A549 (cell line): ENCODE results near the gene SYMPK.

Experiments used
- CEBPB ChIP-seq, 2 experiments: fragments of >200 bp in 1 of 2; sonication (Bioruptor Twin) in 1 of 2; formaldehyde crosslinking in 1 of 2; IDR thresholded peaks; 2 replicates each; pipeline ENCODE4 v1.6.1; 2012 to 2016
- EHMT2 ChIP-seq: fragments of 200-600 bp; sonication (generic); IDR thresholded peaks from 2 replicates; pipeline ENCODE4 v1.6.1; 2016; ENCODE audit warnings: antibody characterized with exemption, low read depth, mild to moderate bottlenecking, moderate library complexity
- JUNB ChIP-seq: fragments of >200 bp; sonication (Bioruptor Twin); formaldehyde crosslinking; IDR thresholded peaks from 2 replicates; pipeline ENCODE4 v1.6.1; 2016
- NFE2L2 ChIP-seq: fragments of 150-350 bp; conservative IDR thresholded peaks from 2 replicates; pipeline ENCODE4 v1.6.1; 2014; ENCODE audit warnings: low read length
- NR3C1 ChIP-seq: fragments of >200 bp; sonication (Bioruptor Twin); formaldehyde crosslinking; IDR thresholded peaks from 3 replicates; pipeline ENCODE4 v1.6.1; 2017
- POLR2A ChIP-seq: IDR thresholded peaks from 2 replicates; pipeline ENCODE4 v1.6.1; 2012; ENCODE audit warnings: mild to moderate bottlenecking, low read length
- RFX5 ChIP-seq: fragments of 450-650 bp; IDR thresholded peaks from 2 replicates; pipeline ENCODE4 v1.7.1; 2014; ENCODE audit warnings: antibody characterized with exemption, mild to moderate bottlenecking, moderate library complexity
- TF ChIP-seq, protein P1 (sequence below): fragments of >200 bp; sonication (Bioruptor Twin); formaldehyde crosslinking; IDR thresholded peaks from 3 replicates; pipeline ENCODE4 v1.5.1; 2016
- TF ChIP-seq, protein P2 (sequence below): IDR thresholded peaks from 2 replicates; pipeline ENCODE4 v1.6.1; 2012
- TF ChIP-seq, protein P3 (sequence below): IDR thresholded peaks from 2 replicates; pipeline ENCODE4 v1.6.1; 2012

DNA sequence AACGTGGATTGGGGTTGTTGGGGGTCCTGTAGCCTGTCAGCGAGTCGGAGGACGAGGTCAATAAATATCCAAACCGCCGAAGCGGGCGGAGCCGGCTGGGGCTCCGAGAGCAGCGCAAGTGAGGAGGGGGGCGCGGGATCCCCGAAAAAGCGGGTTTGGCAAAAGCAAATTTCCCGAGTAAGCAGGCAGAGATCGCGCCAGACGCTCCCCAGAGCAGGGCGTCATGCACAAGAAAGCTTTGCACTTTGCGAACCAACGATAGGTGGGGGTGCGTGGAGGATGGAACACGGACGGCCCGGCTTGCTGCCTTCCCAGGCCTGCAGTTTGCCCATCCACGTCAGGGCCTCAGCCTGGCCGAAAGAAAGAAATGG lies 93.1 kb downstream of the SYMPK start:
- TF ChIP-seq, protein P1, sequence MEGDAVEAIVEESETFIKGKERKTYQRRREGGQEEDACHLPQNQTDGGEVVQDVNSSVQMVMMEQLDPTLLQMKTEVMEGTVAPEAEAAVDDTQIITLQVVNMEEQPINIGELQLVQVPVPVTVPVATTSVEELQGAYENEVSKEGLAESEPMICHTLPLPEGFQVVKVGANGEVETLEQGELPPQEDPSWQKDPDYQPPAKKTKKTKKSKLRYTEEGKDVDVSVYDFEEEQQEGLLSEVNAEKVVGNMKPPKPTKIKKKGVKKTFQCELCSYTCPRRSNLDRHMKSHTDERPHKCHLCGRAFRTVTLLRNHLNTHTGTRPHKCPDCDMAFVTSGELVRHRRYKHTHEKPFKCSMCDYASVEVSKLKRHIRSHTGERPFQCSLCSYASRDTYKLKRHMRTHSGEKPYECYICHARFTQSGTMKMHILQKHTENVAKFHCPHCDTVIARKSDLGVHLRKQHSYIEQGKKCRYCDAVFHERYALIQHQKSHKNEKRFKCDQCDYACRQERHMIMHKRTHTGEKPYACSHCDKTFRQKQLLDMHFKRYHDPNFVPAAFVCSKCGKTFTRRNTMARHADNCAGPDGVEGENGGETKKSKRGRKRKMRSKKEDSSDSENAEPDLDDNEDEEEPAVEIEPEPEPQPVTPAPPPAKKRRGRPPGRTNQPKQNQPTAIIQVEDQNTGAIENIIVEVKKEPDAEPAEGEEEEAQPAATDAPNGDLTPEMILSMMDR, result no peak
- TF ChIP-seq EHMT2 (no peak), CEBPB (IDR thresholded peaks at IDR 0.05) (no peak), JUNB (no peak), POLR2A (peak; percentile 14), NFE2L2 (no peak), RFX5 (no peak), NR3C1 (no peak)
- TF ChIP-seq, protein P2, sequence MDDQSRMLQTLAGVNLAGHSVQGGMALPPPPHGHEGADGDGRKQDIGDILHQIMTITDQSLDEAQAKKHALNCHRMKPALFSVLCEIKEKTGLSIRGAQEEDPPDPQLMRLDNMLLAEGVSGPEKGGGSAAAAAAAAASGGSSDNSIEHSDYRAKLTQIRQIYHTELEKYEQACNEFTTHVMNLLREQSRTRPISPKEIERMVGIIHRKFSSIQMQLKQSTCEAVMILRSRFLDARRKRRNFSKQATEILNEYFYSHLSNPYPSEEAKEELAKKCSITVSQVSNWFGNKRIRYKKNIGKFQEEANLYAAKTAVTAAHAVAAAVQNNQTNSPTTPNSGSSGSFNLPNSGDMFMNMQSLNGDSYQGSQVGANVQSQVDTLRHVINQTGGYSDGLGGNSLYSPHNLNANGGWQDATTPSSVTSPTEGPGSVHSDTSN, result peak; percentile 14; the same call in 1 of the 2 replicates
- TF ChIP-seq, protein P3, sequence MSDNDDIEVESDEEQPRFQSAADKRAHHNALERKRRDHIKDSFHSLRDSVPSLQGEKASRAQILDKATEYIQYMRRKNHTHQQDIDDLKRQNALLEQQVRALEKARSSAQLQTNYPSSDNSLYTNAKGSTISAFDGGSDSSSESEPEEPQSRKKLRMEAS, result no peak
